GM12892 (cell line): ENCODE measurements around the gene MUC5AC.

Source experiments
- POLR2A ChIP-seq: IDR thresholded peaks from 2 replicates; pipeline ENCODE4 v1.6.1; 2011; ENCODE audit warnings: low read depth, low read length, control low read depth
- POLR2AphosphoS5 ChIP-seq: IDR thresholded peaks from 2 replicates; pipeline ENCODE4 v1.6.1; 2011; ENCODE audit warnings: low read depth, low read length, control low read depth
- TAF1 ChIP-seq: IDR thresholded peaks from 2 replicates; pipeline ENCODE4 v1.6.1; 2011; ENCODE audit warnings: low read depth, mild to moderate bottlenecking, control low read depth, low read length, borderline replicate concordance

- TF ChIP-seq TAF1 (no peak), POLR2AphosphoS5 (no peak), POLR2A (no peak)
Measured at GRCh38 chr11:1226986-1227550, 69.3 kb downstream of the MUC5AC start.
